MM.1S (cell line): ENCODE measurements around the gene ANKS6.

ENCODE experiments used
- DNase-seq: peaks from one replicate; pipeline ENCODE4 v3.0.0-alpha.2; 2015
- H2AFZ ChIP-seq: fragments of 300-600 bp; sonication (generic); 2 replicates; pipeline ENCODE4 v1.6.0; 2016; ENCODE audit warnings: antibody characterized with exemption, low read length
- H3F3A ChIP-seq: fragments of 300-600 bp; sonication (generic); 2 replicates; pipeline ENCODE4 v1.6.1; 2016; ENCODE audit warnings: mild to moderate bottlenecking, antibody characterized with exemption, low read length, moderate library complexity, mixed read lengths; ENCODE audit not compliant: insufficient read depth
- H3K27ac ChIP-seq: fragments of 300-600 bp; sonication (generic); 2 replicates; pipeline ENCODE4 v1.5.1; 2016; ENCODE audit warnings: mild to moderate bottlenecking, low read length
- H3K27me3 ChIP-seq: fragments of 300-600 bp; sonication (generic); replicated peaks from 2 replicates; pipeline ENCODE4 v1.6.0; 2016; ENCODE audit warnings: low read length; ENCODE audit not compliant: insufficient read depth
- H3K36me3 ChIP-seq: fragments of 300-600 bp; sonication (generic); replicated peaks from 2 replicates; pipeline ENCODE4 v1.6.1; 2016; ENCODE audit warnings: mild to moderate bottlenecking, low read length, mixed read lengths; ENCODE audit not compliant: insufficient read depth
- H3K4me1 ChIP-seq: fragments of 300-600 bp; sonication (generic); 2 replicates; pipeline ENCODE4 v1.6.1; 2016; ENCODE audit warnings: low read length, mixed read lengths
- H3K4me2 ChIP-seq: fragments of 300-600 bp; sonication (generic); 2 replicates; pipeline ENCODE4 v1.6.0; 2016; ENCODE audit warnings: low read depth, low read length
- H3K4me3 ChIP-seq: fragments of 300-600 bp; sonication (generic); 2 replicates; pipeline ENCODE4 v1.5.1; 2016; ENCODE audit warnings: low read length, mixed read lengths
- H3K79me2 ChIP-seq: fragments of 300-600 bp; sonication (generic); 2 replicates; pipeline ENCODE4 v1.6.1; 2016; ENCODE audit warnings: mixed run types, low read length, mixed read lengths
- H3K9ac ChIP-seq: fragments of 300-600 bp; sonication (generic); 2 replicates; pipeline ENCODE4 v1.6.1; 2016; ENCODE audit warnings: low read length, mixed read lengths
- H3K9me2 ChIP-seq: fragments of 300-600 bp; sonication (generic); replicated peaks from 2 replicates; pipeline ENCODE4 v1.6.1; 2016; ENCODE audit warnings: mild to moderate bottlenecking, low read length, mixed read lengths; ENCODE audit not compliant: insufficient read depth
- H3K9me3 ChIP-seq: fragments of 300-600 bp; sonication (generic); replicated peaks from 2 replicates; pipeline ENCODE4 v1.6.1; 2016; ENCODE audit warnings: mild to moderate bottlenecking, low read length, mixed read lengths; ENCODE audit not compliant: insufficient read depth
- H4K20me1 ChIP-seq: fragments of 300-600 bp; sonication (generic); 2 replicates; pipeline ENCODE4 v1.6.1; 2016; ENCODE audit warnings: mild to moderate bottlenecking, low read length, moderate library complexity, mixed read lengths; ENCODE audit not compliant: insufficient read depth
- CTCF ChIP-seq: fragments of 300-600 bp; sonication (generic); IDR thresholded peaks from 2 replicates; pipeline ENCODE4 v1.5.1; 2016; ENCODE audit warnings: antibody characterized with exemption, low read length, mixed read lengths
- EZH2 ChIP-seq: fragments of 300-600 bp; sonication (generic); optimal IDR thresholded peaks from 2 replicates; pipeline ENCODE3; 2017; ENCODE audit warnings: low read depth, mild to moderate bottlenecking, antibody characterized with exemption, low read length, mixed read lengths
- EZH2phosphoT487 ChIP-seq: fragments of 300-600 bp; sonication (generic); IDR thresholded peaks from 2 replicates; pipeline ENCODE4 v1.6.1; 2018; ENCODE audit warnings: antibody characterized with exemption, low read length

Gene ANKS6

DNA sequence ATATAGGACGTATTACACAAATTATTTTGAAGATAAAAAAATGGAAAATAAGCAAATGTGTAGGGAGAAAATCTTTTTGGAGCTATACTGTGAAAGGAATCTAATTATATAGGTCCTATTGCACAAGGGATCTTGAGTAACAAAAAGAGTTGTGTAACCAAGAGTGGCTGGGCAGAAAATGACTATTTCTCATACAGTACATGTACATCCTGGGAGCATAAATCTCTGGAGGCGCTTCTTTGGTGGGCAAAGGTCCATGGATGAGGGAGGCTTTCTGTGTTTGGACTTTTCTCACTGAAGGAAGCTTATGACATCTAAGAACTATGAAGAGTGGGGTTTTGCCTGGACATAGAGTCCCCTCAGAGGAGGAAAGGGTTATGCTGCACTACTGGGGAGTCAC lies 29.8 kb downstream of the ANKS6 start:
- no peaks in the 10 kb centered on the region for H3K36me3 ChIP-seq
- H3F3A ChIP-seq: no peaks in the 10 kb centered on the region
- H3K27me3 ChIP-seq: no peaks in the 10 kb centered on the region
- H3K9me3 ChIP-seq: no peaks in the 10 kb centered on the region
- H3K79me2 ChIP-seq: no peaks in the 10 kb centered on the region
- no peak overlapping the region for H3K4me2 ChIP-seq
- H4K20me1 ChIP-seq: no peaks in the 10 kb centered on the region
- H2AFZ ChIP-seq: no peak overlapping the region
- no peak overlapping the region for H3K9ac ChIP-seq
- no peak for TF ChIP-seq CTCF
- TF ChIP-seq EZH2: no peak
- TF ChIP-seq EZH2phosphoT487: no peak
- H3K4me1 ChIP-seq: no peaks in the 10 kb centered on the region
- H3K4me3 ChIP-seq: no peak overlapping the region
- no peaks in the 10 kb centered on the region for H3K9me2 ChIP-seq
- no peak overlapping the region for H3K27ac ChIP-seq
- no peak for DNase-seq

GRCh38 chr9:98765256-98765655 lies 31.1 kb downstream of the ANKS6 start:
- TF ChIP-seq EZH2phosphoT487 (no peak), CTCF (no peak), EZH2 (no peak)
- no peaks in the 10 kb centered on the region for H3F3A ChIP-seq
- H3K4me2 ChIP-seq: no peak overlapping the region
- no peak overlapping the region for H3K27ac ChIP-seq
- no peak overlapping the region for H3K4me3 ChIP-seq
- H3K79me2 ChIP-seq: no peaks in the 10 kb centered on the region
- no peak for DNase-seq
- H2AFZ ChIP-seq: no peak overlapping the region
- no peaks in the 10 kb centered on the region for H3K36me3 ChIP-seq
- no peaks in the 10 kb centered on the region for H4K20me1 ChIP-seq
- no peaks in the 10 kb centered on the region for H3K9me2 ChIP-seq
- no peaks in the 10 kb centered on the region for H3K9me3 ChIP-seq
- H3K27me3 ChIP-seq: no peaks in the 10 kb centered on the region
- no peaks in the 10 kb centered on the region for H3K4me1 ChIP-seq
- no peak overlapping the region for H3K9ac ChIP-seq

DNA sequence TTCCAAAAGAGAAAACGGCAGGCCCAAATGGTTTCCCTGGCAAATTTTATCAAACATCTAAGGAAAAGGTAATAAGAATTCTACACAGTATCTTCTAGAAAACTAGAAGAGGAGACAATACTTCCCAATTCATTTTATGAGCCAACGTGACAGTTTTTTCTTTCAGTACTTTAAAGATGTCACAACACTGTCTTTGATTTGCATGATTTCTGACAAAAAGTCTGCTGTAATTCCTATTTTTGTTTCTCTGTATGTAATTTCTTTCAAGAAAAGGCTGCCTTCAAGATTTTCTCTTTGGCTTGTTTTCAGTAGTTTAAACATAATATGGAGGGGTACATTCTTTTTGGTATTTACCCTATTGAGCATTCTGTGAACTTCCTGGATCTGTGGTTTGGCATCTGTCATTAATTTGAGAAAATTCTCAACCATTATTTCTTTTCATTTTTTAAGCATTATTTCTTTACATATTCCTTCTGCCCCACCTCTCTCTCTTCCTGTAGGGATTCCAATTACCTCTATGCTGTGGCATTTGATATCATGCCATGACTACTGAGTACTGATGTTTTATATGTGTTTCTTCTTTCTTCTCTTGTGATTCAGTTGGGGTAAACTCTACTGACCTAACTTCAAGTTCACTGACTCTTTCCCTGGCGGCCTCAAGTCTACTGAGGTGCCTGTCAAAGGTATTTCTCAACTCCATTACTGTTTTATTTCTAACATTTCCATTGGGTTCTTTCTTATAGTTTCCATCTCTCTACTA lies 32.2 kb downstream of the ANKS6 start:
- no peak for DNase-seq
- H3K9ac ChIP-seq: no peak overlapping the region

More for the DNA sequence above, 32.2 kb downstream of the ANKS6 start:
- no peaks in the 10 kb centered on the region for H3F3A ChIP-seq
- H4K20me1 ChIP-seq: no peaks in the 10 kb centered on the region
- no peaks in the 10 kb centered on the region for H3K27me3 ChIP-seq
- H3K79me2 ChIP-seq: no peaks in the 10 kb centered on the region
- no peak overlapping the region for H3K4me2 ChIP-seq
- H3K36me3 ChIP-seq: no peaks in the 10 kb centered on the region
- H3K27ac ChIP-seq: no peak overlapping the region
- no peaks in the 10 kb centered on the region for H3K4me1 ChIP-seq
- H3K4me3 ChIP-seq: no peak overlapping the region
- no peaks in the 10 kb centered on the region for H3K9me3 ChIP-seq
- TF ChIP-seq EZH2phosphoT487 (no peak), CTCF (no peak), EZH2 (no peak)
- H2AFZ ChIP-seq: no peak overlapping the region
- no peaks in the 10 kb centered on the region for H3K9me2 ChIP-seq
